GM18502 (cell line): ENCODE measurements around the gene GTF2F1.
"Not testable (repeated sequence)": the region's sequence is repeated elsewhere in the genome, so short reads cannot be mapped to it uniquely, and the experiment has no call there.

Experiments used
- ATAC-seq: cut with Tn5 transposase; IDR thresholded peaks from one replicate; pipeline ENCODE4 v1.9.1; 2021; ENCODE audit warnings: mild to moderate bottlenecking; ENCODE audit not compliant: unreplicated experiment, poor library complexity

Gene GTF2F1

GRCh38 chr19:6360445-6360844 is 32.5 kb downstream of the GTF2F1 start:
- ATAC-seq = not testable (repeated sequence)

- ATAC-seq = no peak
These were observed 33.2 kb downstream of the GTF2F1 start for GRCh38 chr19:6359568-6360341.

GRCh38 chr19:6358003-6358402 is 35.0 kb downstream of the GTF2F1 start:
- no peak for ATAC-seq

- ATAC-seq = no peak
These were observed 35.8 kb downstream of the GTF2F1 start for GRCh38 chr19:6357174-6357573.

- ATAC-seq = not testable (repeated sequence)
These were observed 37.5 kb downstream of the GTF2F1 start for GRCh38 chr19:6355321-6356040.

- no peak for ATAC-seq
These were observed 38.8 kb downstream of the GTF2F1 start for GRCh38 chr19:6354098-6354674.

GRCh38 chr19:6352381-6353165 is 40.4 kb downstream of the GTF2F1 start:
- no peak for ATAC-seq

- no peak for ATAC-seq
These were observed 42.3 kb downstream of the GTF2F1 start for GRCh38 chr19:6350688-6351087.

GRCh38 chr19:6349271-6349670 is 43.7 kb downstream of the GTF2F1 start:
- ATAC-seq = not testable (repeated sequence)

- ATAC-seq = no peak
These were observed 49.5 kb downstream of the GTF2F1 start for GRCh38 chr19:6343462-6343861.

GRCh38 chr19:6340493-6341201 is 52.3 kb downstream of the GTF2F1 start:
- ATAC-seq = no peak

GRCh38 chr19:6334490-6335285 is 58.3 kb downstream of the GTF2F1 start:
- ATAC-seq = no peak

- no peak for ATAC-seq
These were observed 59.5 kb downstream of the GTF2F1 start, which contains the start of gene ACER1 for GRCh38 chr19:6333439-6333838. Gene ACER1 (minus strand): TSS chr19:6333612. CDS start chr19:6333551, 61 bp downstream.
